Astrocyte (in vitro differentiated cells and primary cell): ENCODE data around the gene C1orf159. TPM values are rescaled to one million over a fixed set of nuclear protein-coding genes. Genes with fewer than 3 reads are reported as not detected.

Experiments
- DNase-seq: peaks from one replicate; pipeline ENCODE4 v3.0.0-alpha.2; 2010; ENCODE audit warnings: low read depth
- FAIRE-seq: peaks from 2 replicates; lab custom pipeline; 2011; peaks lifted over from hg19 to GRCh38; lab: Jason Lieb, UNC
- H2AFZ ChIP-seq: 2 replicates; pipeline ENCODE4 v1.6.0; 2012; ENCODE audit warnings: low read depth, low read length, inconsistent platforms
- H3K27ac ChIP-seq: 2 replicates; pipeline ENCODE4 v1.5.1; 2011; ENCODE audit warnings: low read depth, low read length, inconsistent platforms
- H3K27me3 ChIP-seq: 2 replicates; pipeline ENCODE4 v1.6.0; 2011; ENCODE audit warnings: low read length, inconsistent platforms; ENCODE audit not compliant: insufficient read depth
- H3K36me3 ChIP-seq: 2 replicates; pipeline ENCODE4 v1.5.1; 2011; ENCODE audit warnings: low read length, inconsistent platforms; ENCODE audit not compliant: insufficient read depth
- H3K4me1 ChIP-seq: 2 replicates; pipeline ENCODE4 v1.5.1; 2011; ENCODE audit warnings: low read length, inconsistent platforms; ENCODE audit not compliant: insufficient read depth
- H3K4me2 ChIP-seq: 2 replicates; pipeline ENCODE4 v1.6.0; 2012; ENCODE audit warnings: low read length, inconsistent platforms
- H3K4me3 ChIP-seq: 2 replicates; pipeline ENCODE4 v1.5.1; 2011; ENCODE audit warnings: low read depth, mild to moderate bottlenecking, low read length, inconsistent platforms; ENCODE audit not compliant: insufficient read depth
- H3K79me2 ChIP-seq: 2 replicates; pipeline ENCODE4 v1.6.0; 2012; ENCODE audit warnings: mild to moderate bottlenecking, low read length, inconsistent platforms; ENCODE audit not compliant: insufficient read depth
- H3K9ac ChIP-seq: 2 replicates; pipeline ENCODE4 v1.6.0; 2012; ENCODE audit warnings: mild to moderate bottlenecking, low read length, inconsistent platforms
- H3K9me3 ChIP-seq: 2 replicates; pipeline ENCODE4 v1.5.1; 2012; ENCODE audit warnings: low read depth, mild to moderate bottlenecking, low read length, inconsistent platforms; ENCODE audit not compliant: insufficient read depth
- H4K20me1 ChIP-seq: 2 replicates; pipeline ENCODE4 v1.6.0; 2012; ENCODE audit warnings: low read length, inconsistent platforms; ENCODE audit not compliant: insufficient read depth
- H3K27ac Mint-ChIP-seq: one replicate; pipeline ENCODE4 v1.8.0; 2021; ENCODE audit warnings: mild to moderate bottlenecking, mixed read lengths; ENCODE audit not compliant: unreplicated experiment
- H3K27me3 Mint-ChIP-seq: one replicate; pipeline ENCODE4 v1.8.0; 2021; ENCODE audit warnings: low read depth, mixed read lengths; ENCODE audit not compliant: unreplicated experiment
- H3K36me3 Mint-ChIP-seq: one replicate; pipeline ENCODE4 v1.8.0; 2021; ENCODE audit warnings: low read depth, mixed read lengths; ENCODE audit not compliant: unreplicated experiment
- H3K4me1 Mint-ChIP-seq: one replicate; pipeline ENCODE4 v1.8.0; 2021; ENCODE audit warnings: low read depth, mixed read lengths; ENCODE audit not compliant: unreplicated experiment
- H3K4me3 Mint-ChIP-seq: one replicate; pipeline ENCODE4 v1.8.0; 2021; ENCODE audit warnings: mild to moderate bottlenecking, moderate library complexity, mixed read lengths; ENCODE audit not compliant: unreplicated experiment
- H3K9me3 Mint-ChIP-seq: one replicate; pipeline ENCODE4 v1.8.0; 2021; ENCODE audit warnings: mild to moderate bottlenecking, mixed read lengths; ENCODE audit not compliant: unreplicated experiment
- EZH2 ChIP-seq: IDR thresholded peaks from 2 replicates; pipeline ENCODE4 v1.6.1; 2012; ENCODE audit warnings: mild to moderate bottlenecking, low read length, inconsistent platforms; ENCODE audit not compliant: insufficient read depth
- total RNA-seq: library from RNA; stranded (reverse); gene quantifications from 2 replicates; pipeline ENCODE4 v1.2.1, GENCODE V29; 2021
- TF ChIP-seq, protein P1 (sequence below): IDR thresholded peaks from 2 replicates; pipeline ENCODE4 v1.5.1; 2011; ENCODE audit warnings: low read depth, mild to moderate bottlenecking, inconsistent platforms, low read length, moderate library complexity; ENCODE audit not compliant: insufficient read depth

The C1orf159 gene
- total RNA-seq, 1 donor from 2014 or later = 13.9 TPM

DNA sequence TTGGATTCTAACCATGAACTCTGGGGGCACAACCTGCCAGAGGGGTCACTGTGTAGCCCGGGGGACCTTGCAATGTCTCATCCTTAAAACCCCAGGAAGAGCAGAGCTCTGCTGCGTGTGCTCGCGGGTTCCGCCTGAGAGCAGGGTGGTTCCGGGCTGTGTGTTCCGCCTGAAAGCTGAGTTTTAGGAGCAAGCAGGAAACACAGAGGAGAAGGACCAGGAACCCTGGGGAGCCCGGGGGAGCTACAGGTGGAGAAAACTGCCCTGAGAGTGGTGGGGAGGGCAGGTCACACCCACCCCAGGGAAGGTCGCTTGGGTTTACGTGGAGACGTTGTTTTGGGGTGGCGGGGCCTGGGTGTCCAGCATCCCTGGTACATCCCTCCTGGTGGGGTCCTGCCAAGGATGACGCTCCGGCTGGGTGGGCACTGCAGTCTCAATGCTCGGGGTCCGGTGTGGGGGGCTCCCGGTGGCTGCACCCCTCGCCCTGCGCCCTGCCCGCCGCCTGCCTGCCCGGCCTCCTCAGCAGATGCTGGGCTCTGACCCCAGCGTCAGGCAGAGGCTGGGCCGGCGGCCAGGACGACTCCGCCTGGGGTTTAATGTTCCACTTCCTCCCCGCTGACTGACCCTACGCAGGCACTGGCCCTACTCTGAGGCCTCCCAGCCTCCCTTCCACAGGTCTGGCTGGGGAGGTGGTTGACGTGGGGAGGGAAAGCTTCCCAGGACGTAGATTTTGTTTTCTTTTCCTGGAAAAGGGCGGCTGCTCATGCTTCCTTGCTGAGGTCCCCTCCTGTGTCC is 17.3 kb upstream of the C1orf159 start:
- H3K79me2 ChIP-seq = no peaks in the 10 kb centered on the region
- DNase-seq (no peak), FAIRE-seq (no peak)
- no peaks in the 10 kb centered on the region for H3K36me3 ChIP-seq
- no peak overlapping the region for H3K9ac ChIP-seq
- H3K9me3 ChIP-seq = no peaks in the 10 kb centered on the region
- no peak overlapping the region for H2AFZ ChIP-seq
- H3K4me2 ChIP-seq = no peak overlapping the region
- no peaks in the 10 kb centered on the region for H3K9me3 Mint-ChIP-seq
- H4K20me1 ChIP-seq = no peaks in the 10 kb centered on the region
- H3K27ac Mint-ChIP-seq = no peak overlapping the region
- no peak overlapping the region for H3K27ac ChIP-seq
- peaks cover 31% of the 10 kb centered on the region for H3K27me3 Mint-ChIP-seq
- no peak overlapping the region for H3K4me3 ChIP-seq
- H3K27me3 ChIP-seq = peaks cover 8% of the 10 kb centered on the region
- no peak overlapping the region for H3K4me3 Mint-ChIP-seq
- H3K4me1 ChIP-seq = no peaks in the 10 kb centered on the region
- no peak for TF ChIP-seq EZH2
- TF ChIP-seq, protein P1, sequence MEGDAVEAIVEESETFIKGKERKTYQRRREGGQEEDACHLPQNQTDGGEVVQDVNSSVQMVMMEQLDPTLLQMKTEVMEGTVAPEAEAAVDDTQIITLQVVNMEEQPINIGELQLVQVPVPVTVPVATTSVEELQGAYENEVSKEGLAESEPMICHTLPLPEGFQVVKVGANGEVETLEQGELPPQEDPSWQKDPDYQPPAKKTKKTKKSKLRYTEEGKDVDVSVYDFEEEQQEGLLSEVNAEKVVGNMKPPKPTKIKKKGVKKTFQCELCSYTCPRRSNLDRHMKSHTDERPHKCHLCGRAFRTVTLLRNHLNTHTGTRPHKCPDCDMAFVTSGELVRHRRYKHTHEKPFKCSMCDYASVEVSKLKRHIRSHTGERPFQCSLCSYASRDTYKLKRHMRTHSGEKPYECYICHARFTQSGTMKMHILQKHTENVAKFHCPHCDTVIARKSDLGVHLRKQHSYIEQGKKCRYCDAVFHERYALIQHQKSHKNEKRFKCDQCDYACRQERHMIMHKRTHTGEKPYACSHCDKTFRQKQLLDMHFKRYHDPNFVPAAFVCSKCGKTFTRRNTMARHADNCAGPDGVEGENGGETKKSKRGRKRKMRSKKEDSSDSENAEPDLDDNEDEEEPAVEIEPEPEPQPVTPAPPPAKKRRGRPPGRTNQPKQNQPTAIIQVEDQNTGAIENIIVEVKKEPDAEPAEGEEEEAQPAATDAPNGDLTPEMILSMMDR = no peak
- no peaks in the 10 kb centered on the region for H3K4me1 Mint-ChIP-seq
- H3K36me3 Mint-ChIP-seq = no peaks in the 10 kb centered on the region

DNA sequence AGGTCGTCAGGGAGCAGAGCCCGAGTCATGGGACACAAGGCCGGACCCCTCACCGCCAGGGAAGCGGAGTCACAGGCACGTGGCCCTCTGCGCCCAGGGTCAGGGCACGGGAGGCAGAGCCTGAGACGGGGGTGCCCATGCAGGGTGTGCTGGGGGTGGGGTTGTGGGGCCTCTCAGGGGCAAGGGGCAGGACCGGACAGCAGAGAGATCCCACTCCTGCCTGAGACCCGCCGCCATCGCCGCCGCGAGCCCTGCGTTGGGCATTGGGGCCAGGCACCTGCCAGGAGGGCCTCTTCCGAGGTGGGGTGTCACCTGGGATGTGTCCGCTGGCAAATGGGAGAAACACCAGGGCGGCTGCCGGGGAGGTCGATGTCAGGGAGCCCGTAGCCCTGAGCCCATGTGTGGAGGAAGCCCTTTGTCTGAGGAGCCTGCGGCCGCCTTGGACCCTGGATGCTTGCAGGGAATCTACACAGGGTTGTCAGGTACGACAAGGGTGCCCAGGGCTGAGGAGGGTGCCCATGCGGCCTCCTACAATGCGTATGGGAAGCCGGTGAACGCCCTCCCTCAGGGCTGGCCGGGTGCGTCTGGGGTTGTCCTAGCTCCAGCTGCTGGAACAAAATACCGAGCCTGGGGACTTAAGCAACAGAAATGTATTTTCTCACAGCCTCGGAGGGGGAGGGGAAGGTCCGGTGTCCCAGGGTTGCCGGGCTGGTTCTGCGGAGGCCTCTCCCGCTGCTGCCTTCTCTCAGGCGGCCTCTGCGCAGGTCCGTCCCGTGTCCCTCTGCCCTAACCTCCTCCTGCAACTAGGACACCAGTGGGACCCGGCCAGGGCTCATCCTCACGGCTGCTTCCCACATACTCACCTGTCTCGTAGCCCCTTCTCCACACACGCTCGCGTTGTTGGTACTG is 16.4 kb upstream of the C1orf159 start:
- Histone ChIP-seq H3K4me1 (no peaks in the 10 kb centered on the region), H3K9me3 (no peaks in the 10 kb centered on the region), H3K4me3 (no peak overlapping the region), H3K27me3 (peaks cover 5% of the 10 kb centered on the region), H2AFZ (no peak overlapping the region), H3K36me3 (no peaks in the 10 kb centered on the region), H3K27ac (no peak overlapping the region), H4K20me1 (no peaks in the 10 kb centered on the region), H3K79me2 (no peaks in the 10 kb centered on the region), H3K4me2 (no peak overlapping the region), H3K9ac (no peak overlapping the region)
- H3K36me3 Mint-ChIP-seq = no peaks in the 10 kb centered on the region
- DNase-seq (no peak), FAIRE-seq (no peak)
- H3K27me3 Mint-ChIP-seq = peaks cover 26% of the 10 kb centered on the region
- TF ChIP-seq, protein P1 = no peak
- no peak for TF ChIP-seq EZH2
- no peaks in the 10 kb centered on the region for H3K4me1 Mint-ChIP-seq
- H3K27ac Mint-ChIP-seq = no peak overlapping the region
- H3K4me3 Mint-ChIP-seq = no peak overlapping the region
- H3K9me3 Mint-ChIP-seq = no peaks in the 10 kb centered on the region
